HepG2 (cell line): ENCODE measurements around the gene SCAPER. TPM values are rescaled to one million over a fixed set of nuclear protein-coding genes. Genes with fewer than 3 reads are reported as not detected.

Experiments
- ELF4 ChIP-seq: sonication (generic); formaldehyde crosslinking; IDR thresholded peaks from 2 replicates; pipeline ENCODE4 v1.5.0; 2020; ENCODE audit warnings: missing genetic modification reagents, mild to moderate bottlenecking, moderate library complexity, borderline replicate concordance
- MED13 ChIP-seq: sonication (generic); formaldehyde crosslinking; IDR thresholded peaks from 2 replicates; pipeline ENCODE4 v1.5.0; 2020; ENCODE audit warnings: missing genetic modification reagents
- NONO ChIP-seq, 2 experiments: fragments of 450-650 bp in 1 of 2; sonication (generic) in 1 of 2; formaldehyde crosslinking in 1 of 2; IDR thresholded peaks in 1 of 2; conservative IDR thresholded peaks in 1 of 2; 2 replicates each; pipeline versions ENCODE4 v1.6.1 to v1.8.0; 2017 to 2022; ENCODE audit warnings: mild to moderate bottlenecking in 1 of 2, missing genetic modification reagents in 1 of 2, moderate library complexity in 1 of 2
- SP5 ChIP-seq: IDR thresholded peaks from 2 replicates; pipeline ENCODE4 v1.6.1; 2016; ENCODE audit warnings: low read depth, borderline replicate concordance
- ZFP36 ChIP-seq: fragments of 150-350 bp; IDR thresholded peaks from 2 replicates; pipeline ENCODE4 v1.6.1; 2018; ENCODE audit warnings: borderline replicate concordance, low read length, low read depth; ENCODE audit not compliant: partially characterized antibody
- ZFP82 ChIP-seq: sonication (generic); formaldehyde crosslinking; IDR thresholded peaks from 2 replicates; pipeline ENCODE4 v1.5.1; 2020; ENCODE audit warnings: mild to moderate bottlenecking, missing genetic modification reagents, borderline replicate concordance
- ZNF644 ChIP-seq: IDR thresholded peaks from 2 replicates; pipeline ENCODE4 v1.6.1; 2016; ENCODE audit warnings: low read depth
- ZNF724P ChIP-seq: sonication (generic); formaldehyde crosslinking; IDR thresholded peaks from 2 replicates; pipeline ENCODE4 v1.8.0; 2022; ENCODE audit warnings: missing genetic modification reagents, borderline replicate concordance
- polyA plus RNA-seq, 8 experiments: library from polyadenylated mRNA; depleted of rRNA in 3 of 8; stranded (reverse) in 7 of 8; unstranded in 1 of 8; fragments of >200 nt; fragmentation: Illumina TruSeq in 4 of 8; extraction: Trizol in 4 of 8; gene quantifications; 2 replicates each; pipeline versions ENCODE4 v1.2.1 to v1.2.3, GENCODE V29; 2011 to 2016; ENCODE audit warnings: low read depth in 4 of 8, missing spikeins in 1 of 8, mixed read lengths in 1 of 8; ENCODE audit not compliant: insufficient read depth in 1 of 8
- total RNA-seq, 5 experiments: library from RNA; depleted of rRNA; stranded (reverse); fragments of >200 nt; fragmentation: Illumina TruSeq; extraction: Trizol; gene quantifications; 2 replicates each; pipeline ENCODE4 v1.2.3, GENCODE V29; 2016; ENCODE audit warnings: low read depth in 1 of 5
- TF ChIP-seq, protein P1 (sequence below): sonication (generic); formaldehyde crosslinking; IDR thresholded peaks from 2 replicates; pipeline ENCODE4 v1.4.0; 2020; ENCODE audit warnings: missing genetic modification reagents
- TF ChIP-seq, protein P2 (sequence below): sonication (generic); formaldehyde crosslinking; IDR thresholded peaks from 2 replicates; pipeline ENCODE4 v1.5.1; 2020; ENCODE audit warnings: missing genetic modification reagents, mild to moderate bottlenecking, borderline replicate concordance
- TF ChIP-seq, protein P3 (sequence below): sonication (generic); formaldehyde crosslinking; IDR thresholded peaks from 2 replicates; pipeline ENCODE4 v1.4.0; 2020; ENCODE audit warnings: mild to moderate bottlenecking, missing genetic modification reagents
- TF ChIP-seq, protein P4 (sequence below): sonication (generic); formaldehyde crosslinking; IDR thresholded peaks from 2 replicates; pipeline ENCODE4 v1.5.0; 2020; ENCODE audit warnings: missing genetic modification reagents
- TF ChIP-seq, protein P5 (sequence below): sonication (generic); formaldehyde crosslinking; IDR thresholded peaks from 2 replicates; pipeline ENCODE4 v1.4.0; 2020; ENCODE audit warnings: missing genetic modification reagents, borderline replicate concordance
- TF ChIP-seq, protein P6 (sequence below): sonication (generic); formaldehyde crosslinking; IDR thresholded peaks from 2 replicates; pipeline ENCODE4 v1.4.0; 2020; ENCODE audit warnings: missing genetic modification reagents
- TF ChIP-seq, protein P7 (sequence below): IDR thresholded peaks from 2 replicates; pipeline ENCODE4 v1.6.1; 2016; ENCODE audit warnings: missing biosample characterization, missing genetic modification reagents, low read depth

SCAPER gene
- total and polyA plus RNA-seq, 2 of the 13 experiments (the other 11 are each of a cell fraction or from before 2014, with no cell fraction given) = 4.3 to 10.5 TPM

DNA sequence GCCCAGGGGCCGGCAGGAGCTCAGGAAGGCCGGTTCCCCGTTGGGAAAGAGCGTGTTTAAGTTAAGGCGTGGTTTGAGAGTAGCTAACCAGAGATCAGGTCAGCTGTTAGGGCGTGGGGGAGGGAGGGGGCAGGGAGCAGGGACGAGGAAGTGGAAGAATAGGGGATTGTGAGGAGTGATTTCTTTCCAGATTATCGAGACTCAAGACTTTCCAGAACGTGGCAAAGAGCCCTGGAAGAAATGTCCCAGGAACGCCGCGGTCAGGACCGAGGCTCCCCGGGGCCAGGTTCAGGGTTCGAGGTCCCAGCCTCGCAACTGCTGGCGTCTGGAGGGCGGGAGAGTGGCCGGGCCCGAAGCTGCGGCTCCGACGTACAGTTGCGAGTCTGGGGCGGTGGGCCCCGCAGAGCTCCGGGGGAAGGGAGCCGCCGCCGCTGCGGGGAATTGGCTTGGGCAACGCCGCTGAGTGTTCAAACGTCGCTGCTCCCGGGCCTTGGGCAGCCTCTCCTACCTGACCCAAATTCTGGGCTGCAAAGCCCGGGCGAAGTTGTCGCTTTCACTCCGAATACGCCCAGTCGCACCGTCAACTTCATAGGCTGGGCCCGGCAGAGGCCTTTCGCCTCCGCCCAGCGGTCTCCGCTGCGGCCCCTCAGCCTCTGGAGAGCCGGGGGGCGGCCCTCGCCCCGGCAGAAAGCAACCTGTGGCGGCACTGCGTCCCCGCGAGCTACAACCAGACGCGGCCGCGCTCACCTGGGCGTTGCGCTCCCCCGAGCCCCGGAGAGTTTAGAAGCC is 559.1 kb downstream of the SCAPER start (continued):
- TF ChIP-seq NONO (IDR thresholded peaks at IDR 0.05) = no peak
- no peak for TF ChIP-seq NONO (CRISPR knock-in tag; conservative IDR thresholded peaks at IDR 0.05)
- TF ChIP-seq ZFP36 = no peak
- TF ChIP-seq MED13 (CRISPR knock-in tag) = peak; percentile 54; the same call in 1 of the 2 replicates
- TF ChIP-seq, protein P1, sequence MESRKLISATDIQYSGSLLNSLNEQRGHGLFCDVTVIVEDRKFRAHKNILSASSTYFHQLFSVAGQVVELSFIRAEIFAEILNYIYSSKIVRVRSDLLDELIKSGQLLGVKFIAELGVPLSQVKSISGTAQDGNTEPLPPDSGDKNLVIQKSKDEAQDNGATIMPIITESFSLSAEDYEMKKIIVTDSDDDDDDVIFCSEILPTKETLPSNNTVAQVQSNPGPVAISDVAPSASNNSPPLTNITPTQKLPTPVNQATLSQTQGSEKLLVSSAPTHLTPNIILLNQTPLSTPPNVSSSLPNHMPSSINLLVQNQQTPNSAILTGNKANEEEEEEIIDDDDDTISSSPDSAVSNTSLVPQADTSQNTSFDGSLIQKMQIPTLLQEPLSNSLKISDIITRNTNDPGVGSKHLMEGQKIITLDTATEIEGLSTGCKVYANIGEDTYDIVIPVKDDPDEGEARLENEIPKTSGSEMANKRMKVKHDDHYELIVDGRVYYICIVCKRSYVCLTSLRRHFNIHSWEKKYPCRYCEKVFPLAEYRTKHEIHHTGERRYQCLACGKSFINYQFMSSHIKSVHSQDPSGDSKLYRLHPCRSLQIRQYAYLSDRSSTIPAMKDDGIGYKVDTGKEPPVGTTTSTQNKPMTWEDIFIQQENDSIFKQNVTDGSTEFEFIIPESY (CRISPR knock-in tag) = no peak
- no peak for TF ChIP-seq ELF4 (CRISPR knock-in tag)
- TF ChIP-seq, protein P2, sequence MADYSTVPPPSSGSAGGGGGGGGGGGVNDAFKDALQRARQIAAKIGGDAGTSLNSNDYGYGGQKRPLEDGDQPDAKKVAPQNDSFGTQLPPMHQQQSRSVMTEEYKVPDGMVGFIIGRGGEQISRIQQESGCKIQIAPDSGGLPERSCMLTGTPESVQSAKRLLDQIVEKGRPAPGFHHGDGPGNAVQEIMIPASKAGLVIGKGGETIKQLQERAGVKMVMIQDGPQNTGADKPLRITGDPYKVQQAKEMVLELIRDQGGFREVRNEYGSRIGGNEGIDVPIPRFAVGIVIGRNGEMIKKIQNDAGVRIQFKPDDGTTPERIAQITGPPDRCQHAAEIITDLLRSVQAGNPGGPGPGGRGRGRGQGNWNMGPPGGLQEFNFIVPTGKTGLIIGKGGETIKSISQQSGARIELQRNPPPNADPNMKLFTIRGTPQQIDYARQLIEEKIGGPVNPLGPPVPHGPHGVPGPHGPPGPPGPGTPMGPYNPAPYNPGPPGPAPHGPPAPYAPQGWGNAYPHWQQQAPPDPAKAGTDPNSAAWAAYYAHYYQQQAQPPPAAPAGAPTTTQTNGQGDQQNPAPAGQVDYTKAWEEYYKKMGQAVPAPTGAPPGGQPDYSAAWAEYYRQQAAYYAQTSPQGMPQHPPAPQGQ (CRISPR knock-in tag) = no peak
- TF ChIP-seq, protein P3, sequence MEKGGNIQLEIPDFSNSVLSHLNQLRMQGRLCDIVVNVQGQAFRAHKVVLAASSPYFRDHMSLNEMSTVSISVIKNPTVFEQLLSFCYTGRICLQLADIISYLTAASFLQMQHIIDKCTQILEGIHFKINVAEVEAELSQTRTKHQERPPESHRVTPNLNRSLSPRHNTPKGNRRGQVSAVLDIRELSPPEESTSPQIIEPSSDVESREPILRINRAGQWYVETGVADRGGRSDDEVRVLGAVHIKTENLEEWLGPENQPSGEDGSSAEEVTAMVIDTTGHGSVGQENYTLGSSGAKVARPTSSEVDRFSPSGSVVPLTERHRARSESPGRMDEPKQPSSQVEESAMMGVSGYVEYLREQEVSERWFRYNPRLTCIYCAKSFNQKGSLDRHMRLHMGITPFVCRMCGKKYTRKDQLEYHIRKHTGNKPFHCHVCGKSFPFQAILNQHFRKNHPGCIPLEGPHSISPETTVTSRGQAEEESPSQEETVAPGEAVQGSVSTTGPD (CRISPR knock-in tag) = no peak
- TF ChIP-seq ZFP82 = no peak
- TF ChIP-seq, protein P4, sequence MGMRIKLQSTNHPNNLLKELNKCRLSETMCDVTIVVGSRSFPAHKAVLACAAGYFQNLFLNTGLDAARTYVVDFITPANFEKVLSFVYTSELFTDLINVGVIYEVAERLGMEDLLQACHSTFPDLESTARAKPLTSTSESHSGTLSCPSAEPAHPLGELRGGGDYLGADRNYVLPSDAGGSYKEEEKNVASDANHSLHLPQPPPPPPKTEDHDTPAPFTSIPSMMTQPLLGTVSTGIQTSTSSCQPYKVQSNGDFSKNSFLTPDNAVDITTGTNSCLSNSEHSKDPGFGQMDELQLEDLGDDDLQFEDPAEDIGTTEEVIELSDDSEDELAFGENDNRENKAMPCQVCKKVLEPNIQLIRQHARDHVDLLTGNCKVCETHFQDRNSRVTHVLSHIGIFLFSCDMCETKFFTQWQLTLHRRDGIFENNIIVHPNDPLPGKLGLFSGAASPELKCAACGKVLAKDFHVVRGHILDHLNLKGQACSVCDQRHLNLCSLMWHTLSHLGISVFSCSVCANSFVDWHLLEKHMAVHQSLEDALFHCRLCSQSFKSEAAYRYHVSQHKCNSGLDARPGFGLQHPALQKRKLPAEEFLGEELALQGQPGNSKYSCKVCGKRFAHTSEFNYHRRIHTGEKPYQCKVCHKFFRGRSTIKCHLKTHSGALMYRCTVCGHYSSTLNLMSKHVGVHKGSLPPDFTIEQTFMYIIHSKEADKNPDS = 0 out of 2 replicates have a peak, but pooled peaks have one; percentile 48
- TF ChIP-seq ZNF724P (CRISPR knock-in tag) = no peak
- TF ChIP-seq, protein P5, sequence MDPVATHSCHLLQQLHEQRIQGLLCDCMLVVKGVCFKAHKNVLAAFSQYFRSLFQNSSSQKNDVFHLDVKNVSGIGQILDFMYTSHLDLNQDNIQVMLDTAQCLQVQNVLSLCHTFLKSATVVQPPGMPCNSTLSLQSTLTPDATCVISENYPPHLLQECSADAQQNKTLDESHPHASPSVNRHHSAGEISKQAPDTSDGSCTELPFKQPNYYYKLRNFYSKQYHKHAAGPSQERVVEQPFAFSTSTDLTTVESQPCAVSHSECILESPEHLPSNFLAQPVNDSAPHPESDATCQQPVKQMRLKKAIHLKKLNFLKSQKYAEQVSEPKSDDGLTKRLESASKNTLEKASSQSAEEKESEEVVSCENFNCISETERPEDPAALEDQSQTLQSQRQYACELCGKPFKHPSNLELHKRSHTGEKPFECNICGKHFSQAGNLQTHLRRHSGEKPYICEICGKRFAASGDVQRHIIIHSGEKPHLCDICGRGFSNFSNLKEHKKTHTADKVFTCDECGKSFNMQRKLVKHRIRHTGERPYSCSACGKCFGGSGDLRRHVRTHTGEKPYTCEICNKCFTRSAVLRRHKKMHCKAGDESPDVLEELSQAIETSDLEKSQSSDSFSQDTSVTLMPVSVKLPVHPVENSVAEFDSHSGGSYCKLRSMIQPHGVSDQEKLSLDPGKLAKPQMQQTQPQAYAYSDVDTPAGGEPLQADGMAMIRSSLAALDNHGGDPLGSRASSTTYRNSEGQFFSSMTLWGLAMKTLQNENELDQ (CRISPR knock-in tag) = no peak
- TF ChIP-seq, protein P6, sequence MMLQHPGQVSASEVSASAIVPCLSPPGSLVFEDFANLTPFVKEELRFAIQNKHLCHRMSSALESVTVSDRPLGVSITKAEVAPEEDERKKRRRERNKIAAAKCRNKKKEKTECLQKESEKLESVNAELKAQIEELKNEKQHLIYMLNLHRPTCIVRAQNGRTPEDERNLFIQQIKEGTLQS (CRISPR knock-in tag) = no peak
- no peak for TF ChIP-seq ZNF644 (CRISPR knock-in tag)
- TF ChIP-seq SP5 = no peak
- TF ChIP-seq, protein P7, sequence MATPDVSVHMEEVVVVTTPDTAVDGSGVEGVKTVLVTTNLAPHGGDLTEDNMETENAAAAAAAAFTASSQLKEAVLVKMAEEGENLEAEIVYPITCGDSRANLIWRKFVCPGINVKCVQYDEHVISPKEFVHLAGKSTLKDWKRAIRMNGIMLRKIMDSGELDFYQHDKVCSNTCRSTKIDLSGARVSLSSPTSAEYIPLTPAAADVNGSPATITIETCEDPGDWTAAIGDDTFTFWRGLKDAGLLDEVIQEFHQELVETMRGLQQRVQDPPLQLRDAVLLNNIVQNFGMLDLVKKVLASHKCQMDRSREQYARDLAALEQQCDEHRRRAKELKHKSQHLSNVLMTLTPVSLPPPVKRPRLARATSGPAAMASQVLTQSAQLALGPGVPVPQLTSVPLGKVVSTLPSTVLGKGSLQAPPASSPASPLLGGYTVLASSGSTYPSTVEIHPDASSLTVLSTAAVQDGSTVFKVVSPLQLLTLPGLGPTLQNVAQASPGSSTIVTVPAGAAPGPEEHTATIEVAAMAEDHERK = no peak
